Spleen (tissue), 11 donors: ENCODE data around the gene MYO18A. TPM values are rescaled to one million over a fixed set of nuclear protein-coding genes. Genes with fewer than 3 reads are reported as not detected.
A peak's percentile ranks its signal among the peaks of the same experiment; 100 is the strongest.

Source experiments
- DNase-seq: peaks from one replicate; pipeline ENCODE4 v3.0.0-alpha.2; 2020
- H3K27ac ChIP-seq, 8 donors: fragments of 200-600 bp; sonication (generic) in 7 of 8; 1 replicate in 4 of 8; 2 replicates in 4 of 8; pipeline versions ENCODE4 v1.5.0 to v1.8.0; 2016 to 2021; ENCODE audit warnings: inconsistent platforms in 4 of 8, mild to moderate bottlenecking in 4 of 8, moderate library complexity in 1 of 8
- H3K27me3 ChIP-seq, 7 donors: fragments of 200-600 bp; sonication (generic) in 6 of 7; replicated peaks in 1 of 7; 1 replicate in 4 of 7; 2 replicates in 3 of 7; pipeline versions ENCODE4 v1.5.0 to v1.8.0; 2016 to 2021; ENCODE audit warnings: inconsistent platforms in 3 of 7, mild to moderate bottlenecking in 1 of 7
- H3K36me3 ChIP-seq, 6 donors: fragments of 200-600 bp; sonication (generic) in 5 of 6; 1 replicate in 4 of 6; 2 replicates in 2 of 6; pipeline versions ENCODE4 v1.5.0 to v1.8.0; 2016 to 2021; ENCODE audit warnings: inconsistent platforms in 2 of 6
- H3K4me1 ChIP-seq, 6 donors: fragments of 200-600 bp; sonication (generic) in 5 of 6; 1 replicate in 3 of 6; 2 replicates in 3 of 6; pipeline versions ENCODE4 v1.5.0 to v1.8.0; 2016 to 2021; ENCODE audit warnings: inconsistent platforms in 3 of 6
- H3K4me3 ChIP-seq, 8 donors: fragments of 200-600 bp; sonication (generic) in 7 of 8; 1 replicate in 4 of 8; 2 replicates in 4 of 8; pipeline versions ENCODE4 v1.5.0 to v1.8.0; 2016 to 2021; ENCODE audit warnings: inconsistent platforms in 4 of 8, mild to moderate bottlenecking in 4 of 8, moderate library complexity in 2 of 8
- H3K9me3 ChIP-seq, 8 donors: fragments of 200-600 bp; sonication (generic) in 7 of 8; 1 replicate in 4 of 8; 2 replicates in 4 of 8; pipeline versions ENCODE4 v1.5.0 to v1.8.0; 2016 to 2021; ENCODE audit warnings: inconsistent platforms in 4 of 8
- CTCF ChIP-seq, 11 experiments: fragments of 200-600 bp in 7 of 11; fragments of 450-650 bp in 4 of 11; sonication (generic) in 4 of 11; IDR thresholded peaks in 8 of 11; conservative IDR thresholded peaks in 3 of 11; 1 replicate in 7 of 11; 2 replicates in 4 of 11; pipeline versions ENCODE4 v1.4.0 to v1.8.0; 2016 to 2021; ENCODE audit warnings: antibody characterized with exemption in 11 of 11, inconsistent platforms in 4 of 11, mild to moderate bottlenecking in 1 of 11
- POLR2A ChIP-seq, 3 donors: fragments of 450-650 bp; IDR thresholded peaks; one replicate each; pipeline ENCODE4 v1.5.1; 2017; ENCODE audit warnings: antibody characterized with exemption in 3 of 3, mild to moderate bottlenecking in 1 of 3
- POLR2AphosphoS5 ChIP-seq, 3 donors: sonication (generic); formaldehyde crosslinking; IDR thresholded peaks; one replicate each; pipeline ENCODE4 v1.5.1; 2017; ENCODE audit warnings: antibody characterized with exemption in 3 of 3
- WGBS, 5 donors: extraction: QIAGEN DNeasy Blood & Tissue Kit in 3 of 5; methylation state at CpG; one replicate each; pipeline versions ENCODE4 v1.1.5 to v1.1.7; 2013 to 2018; 5-methylcytosine and 5-hydroxymethylcytosine counted together
- intact Hi-C: fragments of 100-400 bp; cut with DNase I; formaldehyde crosslinking; loops from one replicate; pipeline ENCODE4 v1.15.0; 2023; ENCODE audit warnings: low total_unique reads
- polyA plus RNA-seq, 3 donors: library from polyadenylated mRNA; stranded (reverse); fragments of 200-250 nt; gene quantifications; one replicate each; pipeline ENCODE4 v1.2.1, GENCODE V29; 2013
- total RNA-seq, 7 donors: library from RNA; depleted of rRNA in 3 of 7; stranded (reverse); fragments of >200 nt in 3 of 7; fragmentation: NEBNext Ultra II Directional in 4 of 7; extraction: Animal tissue kit (Norgen Biotek cat#: 25700) in 4 of 7; gene quantifications; one replicate each; pipeline versions ENCODE4 v1.1.0 to v1.2.1, GENCODE V29; 2016 to 2021
- donor health status: healthy with polysubstance abuse.
- donor health status: DM: no; HTN: no; CAD: no; lungs with moderate emphysema.
- donor health status: DM: no; HTN: no; CAD: no.
- donor health status: Bipolar disorder and iron deficiency.
- donor health status: healthy.
- donor health status: DM: no; HTN: no; CAD: no.
- donor health status: DM: yes; HTN: yes; CAD: no.

Gene MYO18A
- total and polyA plus RNA-seq, 10 donors = 24.2 to 114 (median 68.0) TPM

GRCh38 chr17:29150161-29150560, 30.0 kb downstream of the MYO18A start:
- TF ChIP-seq POLR2A (IDR thresholded peaks at IDR 0.05) = no peak
- no peak for TF ChIP-seq CTCF (IDR thresholded peaks at IDR 0.05 in 8 of 11, conservative IDR thresholded peaks at IDR 0.05 in 3 of 11)
- TF ChIP-seq POLR2AphosphoS5 (IDR thresholded peaks at IDR 0.05) = no peak

GRCh38 chr17:29149431-29150064, 30.6 kb downstream of the MYO18A start:
- DNase-seq = no peak

More at GRCh38 chr17:29150161-29150560, 30.0 kb downstream of the MYO18A start:
- Histone ChIP-seq H3K4me3 (no peak overlapping the region), H3K36me3 (no peaks in the 10 kb centered on the region), H3K27ac (peak overlapping the region; percentile 58 to 88 (median 82)), H3K9me3 (no peaks in the 10 kb centered on the region), H3K27me3 (peaks cover 0 to 3% (median 0%) of the 10 kb centered on the region in 7 donors), H3K4me1 (peaks cover 30 to 77% (median 51%) of the 10 kb centered on the region in 6 donors)
- WGBS, 5 donors = 57 to 74% (median 68%) methylated on average over 2 of the region's 2 CpGs
- intact Hi-C loops = no loop called here
- DNase-seq = no peak

DNA sequence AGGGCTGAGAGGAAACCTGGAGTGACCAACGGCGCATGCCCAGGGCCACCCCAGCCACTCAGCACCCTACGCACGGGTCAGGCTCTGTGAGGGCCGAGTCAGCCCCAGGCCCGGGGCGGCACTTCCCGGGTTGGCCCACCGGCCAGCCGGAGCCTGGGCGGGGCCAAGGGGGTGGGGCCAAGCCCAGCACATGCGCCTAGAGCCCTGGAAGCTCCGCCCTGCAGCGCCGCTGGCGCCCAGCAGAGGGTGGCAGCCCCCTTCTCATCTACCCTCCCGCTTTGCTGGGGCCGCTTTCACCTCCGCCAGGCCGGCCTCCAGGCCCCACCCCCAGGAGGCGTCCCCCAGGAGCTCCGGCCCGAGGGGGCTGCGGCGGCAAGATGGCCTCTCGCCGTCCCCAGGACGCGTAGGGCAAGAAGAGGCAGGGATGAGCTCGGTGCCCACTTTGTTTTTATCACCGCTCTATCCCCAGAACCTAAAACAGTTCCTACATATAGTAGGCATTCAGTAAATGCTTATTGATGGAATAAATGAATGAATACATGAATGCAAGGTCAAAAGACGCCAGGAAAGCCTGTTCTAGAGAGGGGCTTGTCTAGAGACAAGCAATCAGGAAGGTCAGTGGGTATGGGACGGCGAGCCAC, 31.3 kb downstream of the MYO18A start:
- intact Hi-C loops = loop anchor here (5.0 to 10.0 kb wide), 2 partner anchors 68 to 146 kb away; partner anchors contain the start of gene NUFIP2
- peak overlapping the region; percentile 67 to 88 (median 82) for H3K27ac ChIP-seq
- peaks cover 25 to 77% (median 51%) of the 10 kb centered on the region in 6 donors for H3K4me1 ChIP-seq
- 3 to 10% (median 5%) methylated on average over 18 to 34 of the region's 34 CpGs for WGBS, 5 donors
- peaks cover 0 to 3% (median 0%) of the 10 kb centered on the region in 7 donors for H3K27me3 ChIP-seq
- H3K36me3 ChIP-seq = no peaks in the 10 kb centered on the region
- peak; percentile 86 to 91 (median 87) for TF ChIP-seq POLR2AphosphoS5 (IDR thresholded peaks at IDR 0.05)
- peak; percentile 96 to 100 (median 99) for TF ChIP-seq CTCF (IDR thresholded peaks at IDR 0.05 in 8 of 11, conservative IDR thresholded peaks at IDR 0.05 in 3 of 11)
- peak in 1 of 3 donors; percentile 10 for TF ChIP-seq POLR2A (IDR thresholded peaks at IDR 0.05)
- peak; percentile 99 for DNase-seq
- H3K4me3 ChIP-seq = peak overlapping the region; percentile 14 to 70 (median 42)
- H3K9me3 ChIP-seq = no peaks in the 10 kb centered on the region

More at GRCh38 chr17:29149431-29150064, 30.6 kb downstream of the MYO18A start:
- no peaks in the 10 kb centered on the region for H3K9me3 ChIP-seq
- intact Hi-C loops = loop anchor here (5.0 to 10.0 kb wide), 2 partner anchors 68 to 145 kb away; partner anchors contain the start of gene NUFIP2
- H3K27ac ChIP-seq = peak overlapping the region; percentile 58 to 88 (median 82)
- WGBS, 5 donors = 31 to 59% (median 39%) methylated on average over 8 of the region's 8 CpGs
- H3K27me3 ChIP-seq = peaks cover 0 to 3% (median 0%) of the 10 kb centered on the region in 7 donors
- H3K4me1 ChIP-seq = peaks cover 30 to 77% (median 51%) of the 10 kb centered on the region in 6 donors
- no peaks in the 10 kb centered on the region for H3K36me3 ChIP-seq
- no peak for TF ChIP-seq POLR2A (IDR thresholded peaks at IDR 0.05)
- TF ChIP-seq CTCF (IDR thresholded peaks at IDR 0.05 in 8 of 11, conservative IDR thresholded peaks at IDR 0.05 in 3 of 11) = no peak
- no peak for TF ChIP-seq POLR2AphosphoS5 (IDR thresholded peaks at IDR 0.05)
- peak overlapping the region in 7 of 8 donors; percentile 14 to 70 (median 43) for H3K4me3 ChIP-seq
